ENCODE results near the gene PMAIP1.

The PMAIP1 gene

DNA sequence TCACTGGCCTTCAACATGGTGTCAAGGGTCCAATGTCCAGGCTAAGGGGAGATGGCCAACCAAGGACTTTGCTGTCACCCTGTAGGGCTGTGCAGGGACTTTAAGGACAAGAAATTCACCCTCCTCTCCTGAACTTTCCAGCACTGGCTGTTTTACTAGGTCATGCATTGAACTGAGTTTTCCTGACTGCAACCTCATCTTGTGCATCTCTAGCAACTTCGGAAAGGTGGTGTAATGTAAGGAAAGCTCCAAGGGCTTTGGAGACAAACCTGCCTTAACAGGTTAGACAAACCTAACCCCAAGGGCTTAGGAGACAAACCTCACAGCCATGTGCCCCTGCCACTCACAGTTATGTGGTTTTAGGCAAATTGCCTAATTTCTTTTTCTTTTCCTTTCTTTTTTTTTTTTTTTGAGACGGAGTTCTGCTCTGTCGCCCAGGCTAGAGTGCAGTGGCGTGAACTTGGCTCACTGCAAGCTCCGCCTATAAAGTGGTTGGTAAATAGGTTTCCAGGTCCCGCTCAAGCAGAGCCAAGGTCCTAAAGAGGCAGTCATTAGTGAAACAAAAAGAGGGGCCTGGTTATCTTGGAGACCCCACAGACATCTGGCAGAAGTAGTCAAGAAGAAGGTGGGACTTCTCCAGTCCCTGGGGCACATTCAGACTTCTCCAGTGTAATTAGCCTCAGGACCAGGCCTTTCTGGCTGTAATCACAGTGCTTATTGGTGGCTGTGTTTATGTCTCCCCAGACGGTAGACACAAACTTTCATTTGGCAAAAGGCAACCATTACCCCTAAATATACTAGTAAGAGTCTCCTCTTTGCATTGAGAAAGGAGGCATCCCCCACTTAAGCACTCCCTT is 37.6 kb upstream of the PMAIP1 start:
- no peak overlapping the region for H3K4me3 ChIP-seq
- H3K4me1 ChIP-seq = no peaks in the 10 kb centered on the region
- intact Hi-C loops (cut with DNase I; ENCODE audit: low total_unique reads) = no loop called here
- H3K27me3 ChIP-seq = peaks cover 0 to 4% of the 10 kb centered on the region in 2 donors
- H3K27ac ChIP-seq = no peak overlapping the region
- TF ChIP-seq, protein P1, sequence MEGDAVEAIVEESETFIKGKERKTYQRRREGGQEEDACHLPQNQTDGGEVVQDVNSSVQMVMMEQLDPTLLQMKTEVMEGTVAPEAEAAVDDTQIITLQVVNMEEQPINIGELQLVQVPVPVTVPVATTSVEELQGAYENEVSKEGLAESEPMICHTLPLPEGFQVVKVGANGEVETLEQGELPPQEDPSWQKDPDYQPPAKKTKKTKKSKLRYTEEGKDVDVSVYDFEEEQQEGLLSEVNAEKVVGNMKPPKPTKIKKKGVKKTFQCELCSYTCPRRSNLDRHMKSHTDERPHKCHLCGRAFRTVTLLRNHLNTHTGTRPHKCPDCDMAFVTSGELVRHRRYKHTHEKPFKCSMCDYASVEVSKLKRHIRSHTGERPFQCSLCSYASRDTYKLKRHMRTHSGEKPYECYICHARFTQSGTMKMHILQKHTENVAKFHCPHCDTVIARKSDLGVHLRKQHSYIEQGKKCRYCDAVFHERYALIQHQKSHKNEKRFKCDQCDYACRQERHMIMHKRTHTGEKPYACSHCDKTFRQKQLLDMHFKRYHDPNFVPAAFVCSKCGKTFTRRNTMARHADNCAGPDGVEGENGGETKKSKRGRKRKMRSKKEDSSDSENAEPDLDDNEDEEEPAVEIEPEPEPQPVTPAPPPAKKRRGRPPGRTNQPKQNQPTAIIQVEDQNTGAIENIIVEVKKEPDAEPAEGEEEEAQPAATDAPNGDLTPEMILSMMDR (IDR thresholded peaks at IDR 0.05) = no peak
- DNase-seq = no peak
- no peaks in the 10 kb centered on the region for H3K36me3 ChIP-seq
- no peaks in the 10 kb centered on the region for H3K9me3 ChIP-seq

DNA sequence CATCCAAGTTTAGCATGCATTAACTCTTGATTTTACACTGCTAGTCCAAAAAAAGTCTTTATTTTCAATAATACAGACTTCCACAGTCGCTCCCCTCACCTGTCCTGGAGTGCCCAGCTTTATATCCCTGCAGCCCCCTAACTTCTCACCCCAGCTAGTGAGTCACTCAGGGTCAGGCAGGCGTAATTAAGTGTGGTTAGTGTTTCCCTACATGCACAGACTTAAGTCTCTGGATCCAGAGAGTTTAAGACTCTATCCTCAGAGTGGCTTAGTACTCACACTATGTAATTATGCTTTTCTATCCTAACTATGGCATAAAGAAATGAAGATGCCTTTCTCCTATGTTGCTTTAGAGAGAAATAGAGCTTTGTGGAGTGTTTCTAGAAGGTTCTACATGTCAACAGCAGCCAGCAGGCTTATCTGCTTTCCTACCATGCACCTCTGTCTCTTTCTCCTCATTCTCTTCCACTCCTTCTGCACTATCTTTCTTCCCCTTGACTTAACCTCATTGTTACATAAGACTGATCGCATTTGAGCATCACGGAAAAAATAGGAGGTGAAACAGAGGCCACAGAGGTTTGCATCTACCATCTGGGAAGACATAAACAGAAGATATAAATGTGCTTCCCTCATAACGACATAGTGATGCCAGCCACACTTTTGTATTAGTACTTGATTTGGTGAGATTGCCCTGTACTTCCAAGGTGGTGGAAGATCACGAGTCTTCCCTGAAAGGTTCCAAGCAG is 34.4 kb upstream of the PMAIP1 start:
- TF ChIP-seq, protein P1 (IDR thresholded peaks at IDR 0.05) = no peak
- no peak for DNase-seq
- Histone ChIP-seq H3K4me1 (no peaks in the 10 kb centered on the region), H3K27me3 (no peaks in the 10 kb centered on the region), H3K27ac (no peak overlapping the region), H3K4me3 (no peak overlapping the region), H3K36me3 (no peaks in the 10 kb centered on the region), H3K9me3 (no peaks in the 10 kb centered on the region)
- intact Hi-C loops (cut with DNase I; ENCODE audit: low total_unique reads) = no loop called here

DNA sequence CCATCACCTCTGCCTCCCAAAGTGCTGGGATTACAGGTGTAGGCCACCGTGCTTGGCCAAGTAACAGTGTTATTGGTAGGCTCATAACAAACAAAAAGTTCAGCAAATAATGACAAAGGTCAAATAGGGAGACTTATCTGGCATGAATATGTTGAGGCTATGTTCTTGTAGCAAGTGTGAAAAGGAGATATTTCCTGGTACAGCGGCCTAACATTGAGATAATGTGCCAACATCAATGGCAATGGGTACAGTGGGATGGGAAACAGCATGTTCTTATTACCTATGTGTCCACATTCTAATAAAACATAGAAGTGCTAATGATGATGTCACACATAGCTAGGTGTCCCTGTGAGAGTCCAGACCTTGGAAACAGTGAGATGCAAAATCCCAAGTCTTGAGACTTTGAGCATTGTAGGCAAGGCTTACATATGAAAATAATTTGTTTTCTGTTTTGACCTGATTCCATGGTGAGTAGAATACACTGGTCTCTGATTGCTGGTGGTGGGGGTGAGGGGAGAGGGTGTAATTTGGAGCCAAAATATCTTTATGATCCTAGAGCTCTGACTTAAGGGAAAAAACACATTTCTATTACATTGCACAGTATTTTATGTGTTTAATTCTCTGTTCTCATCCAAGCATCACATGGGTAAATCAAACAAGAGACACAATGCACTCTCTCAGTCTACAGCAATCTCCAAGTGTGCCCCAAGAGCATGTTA is 33.1 kb upstream of the PMAIP1 start:
- TF ChIP-seq, protein P1 (IDR thresholded peaks at IDR 0.05) = no peak
- no peaks in the 10 kb centered on the region for H3K36me3 ChIP-seq
- no peaks in the 10 kb centered on the region for H3K9me3 ChIP-seq
- DNase-seq = no peak
- H3K27me3 ChIP-seq = no peaks in the 10 kb centered on the region
- no peaks in the 10 kb centered on the region for H3K4me1 ChIP-seq
- intact Hi-C loops (cut with DNase I; ENCODE audit: low total_unique reads) = no loop called here
- no peak overlapping the region for H3K4me3 ChIP-seq
- H3K27ac ChIP-seq = no peak overlapping the region

- no peaks in the 10 kb centered on the region for H3K4me1 ChIP-seq
- no peak overlapping the region for H3K27ac ChIP-seq
- no peak overlapping the region for H3K4me3 ChIP-seq
- H3K36me3 ChIP-seq = no peaks in the 10 kb centered on the region
- DNase-seq = no peak
- TF ChIP-seq, protein P1 (IDR thresholded peaks at IDR 0.05) = no peak
- no peaks in the 10 kb centered on the region for H3K27me3 ChIP-seq
- intact Hi-C loops (cut with DNase I; ENCODE audit: low total_unique reads) = no loop called here
- no peaks in the 10 kb centered on the region for H3K9me3 ChIP-seq
Measured at GRCh38 chr18:59867337-59868104, 32.3 kb upstream of the PMAIP1 start.

- Histone ChIP-seq H3K27ac (no peak overlapping the region), H3K27me3 (no peaks in the 10 kb centered on the region), H3K4me3 (no peak overlapping the region), H3K4me1 (no peaks in the 10 kb centered on the region), H3K9me3 (no peaks in the 10 kb centered on the region), H3K36me3 (no peaks in the 10 kb centered on the region)
- TF ChIP-seq, protein P1 (IDR thresholded peaks at IDR 0.05) = no peak
- intact Hi-C loops (cut with DNase I; ENCODE audit: low total_unique reads) = no loop called here
- DNase-seq = no peak
Measured at GRCh38 chr18:59870623-59871130, 29.1 kb upstream of the PMAIP1 start.
